ENCODE results near the gene SLC35B3.
A peak's percentile ranks its signal among the peaks of the same experiment; 100 is the strongest.

SLC35B3 gene

GRCh38 chr6:8405946-8406345 is 29.4 kb downstream of the SLC35B3 start:
- peak in 1 of 5 donors; percentile 1 for DNase-seq

- DNase-seq, result no peak
Measured at GRCh38 chr6:8402546-8402945, 32.8 kb downstream of the SLC35B3 start.

GRCh38 chr6:8400663-8401062 is 34.7 kb downstream of the SLC35B3 start:
- DNase-seq, result no peak

GRCh38 chr6:8392569-8392968 is 42.8 kb downstream of the SLC35B3 start:
- no peak for DNase-seq

- DNase-seq, result no peak
Measured at GRCh38 chr6:8391934-8392333, 43.4 kb downstream of the SLC35B3 start.

GRCh38 chr6:8389036-8389818 is 46.1 kb downstream of the SLC35B3 start:
- DNase-seq, result no peak

- no peak for DNase-seq
Measured at GRCh38 chr6:8387942-8388437, 47.4 kb downstream of the SLC35B3 start.

GRCh38 chr6:8383584-8383983 is 51.8 kb downstream of the SLC35B3 start:
- no peak for DNase-seq

- no peak for DNase-seq
Measured at GRCh38 chr6:8382434-8382833, 52.9 kb downstream of the SLC35B3 start.

GRCh38 chr6:8375916-8376315 is 59.4 kb downstream of the SLC35B3 start:
- no peak for DNase-seq
